Measurements from ENCODE around the gene ATAT1. TPM values are rescaled to one million over a fixed set of nuclear protein-coding genes. Genes with fewer than 3 reads are reported as not detected.
A peak's percentile ranks its signal among the peaks of the same experiment; 100 is the strongest.

ATAT1 gene
- total and polyA plus RNA-seq, 2 of the 13 experiments (the other 11 are each of a cell fraction or from before 2014, with no cell fraction given) = 9.2 to 23.6 TPM

DNA sequence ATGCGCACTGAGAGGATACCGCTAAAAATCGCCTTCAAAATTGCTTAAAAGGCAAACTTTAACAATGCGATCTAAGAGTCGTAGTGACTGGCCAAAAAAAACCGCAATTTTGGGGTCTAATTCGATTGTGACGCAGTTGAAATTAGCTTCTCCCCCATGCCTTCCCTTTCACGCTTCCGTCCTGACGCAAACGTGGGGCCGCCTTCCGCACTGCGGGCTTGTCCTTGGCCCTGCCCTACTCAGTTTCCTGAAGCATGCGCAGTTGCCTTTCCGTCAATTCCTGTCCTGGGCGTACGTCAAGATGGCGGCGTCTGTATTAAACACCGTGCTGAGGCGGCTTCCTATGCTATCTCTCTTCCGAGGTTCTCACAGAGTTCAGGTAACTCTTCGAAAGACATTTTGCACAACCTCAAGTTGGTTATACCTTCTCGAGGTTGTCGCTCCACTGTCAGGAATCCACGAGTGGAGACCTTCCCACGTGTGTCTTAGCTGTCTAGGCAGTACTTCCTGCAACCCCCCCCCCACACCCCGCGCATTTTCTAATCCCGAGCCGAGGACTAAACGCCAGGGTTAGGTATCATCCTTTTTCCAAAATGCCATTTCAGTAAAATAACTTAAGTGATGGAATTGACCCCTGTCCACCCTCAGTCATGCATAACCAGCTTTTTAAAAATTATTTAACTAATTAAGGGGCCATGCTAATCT is 9.0 kb upstream of the ATAT1 start, which contains the start of gene MRPS18B (continued):
- TF ChIP-seq, protein P1, sequence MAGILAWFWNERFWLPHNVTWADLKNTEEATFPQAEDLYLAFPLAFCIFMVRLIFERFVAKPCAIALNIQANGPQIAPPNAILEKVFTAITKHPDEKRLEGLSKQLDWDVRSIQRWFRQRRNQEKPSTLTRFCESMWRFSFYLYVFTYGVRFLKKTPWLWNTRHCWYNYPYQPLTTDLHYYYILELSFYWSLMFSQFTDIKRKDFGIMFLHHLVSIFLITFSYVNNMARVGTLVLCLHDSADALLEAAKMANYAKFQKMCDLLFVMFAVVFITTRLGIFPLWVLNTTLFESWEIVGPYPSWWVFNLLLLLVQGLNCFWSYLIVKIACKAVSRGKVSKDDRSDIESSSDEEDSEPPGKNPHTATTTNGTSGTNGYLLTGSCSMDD (CRISPR knock-in tag; IDR thresholded peaks at IDR 0.05) = no peak
- no peak; the same call in 1 of the 2 replicates for TF ChIP-seq TEAD2 (CRISPR knock-in tag; IDR thresholded peaks at IDR 0.05)
- no peak for TF ChIP-seq MBD4 (IDR thresholded peaks at IDR 0.05; ENCODE audit: borderline replicate concordance, low read length)
- peak; percentile 67; the same call in 1 of the 2 replicates for TF ChIP-seq ZBTB20 (CRISPR knock-in tag; IDR thresholded peaks at IDR 0.05; ENCODE audit: borderline replicate concordance, low read depth)
- no peak for TF ChIP-seq RORA (CRISPR knock-in tag; IDR thresholded peaks at IDR 0.05)
- TF ChIP-seq NFATC3 (CRISPR knock-in tag; IDR thresholded peaks at IDR 0.05) = peak; percentile 27; the same call in 1 of the 2 replicates
- TF ChIP-seq SRF (IDR thresholded peaks at IDR 0.05; ENCODE audit: low read depth, low read length) = no peak
- TF ChIP-seq ZNF230 (CRISPR knock-in tag; IDR thresholded peaks at IDR 0.05) = no peak
- TF ChIP-seq, protein P2, sequence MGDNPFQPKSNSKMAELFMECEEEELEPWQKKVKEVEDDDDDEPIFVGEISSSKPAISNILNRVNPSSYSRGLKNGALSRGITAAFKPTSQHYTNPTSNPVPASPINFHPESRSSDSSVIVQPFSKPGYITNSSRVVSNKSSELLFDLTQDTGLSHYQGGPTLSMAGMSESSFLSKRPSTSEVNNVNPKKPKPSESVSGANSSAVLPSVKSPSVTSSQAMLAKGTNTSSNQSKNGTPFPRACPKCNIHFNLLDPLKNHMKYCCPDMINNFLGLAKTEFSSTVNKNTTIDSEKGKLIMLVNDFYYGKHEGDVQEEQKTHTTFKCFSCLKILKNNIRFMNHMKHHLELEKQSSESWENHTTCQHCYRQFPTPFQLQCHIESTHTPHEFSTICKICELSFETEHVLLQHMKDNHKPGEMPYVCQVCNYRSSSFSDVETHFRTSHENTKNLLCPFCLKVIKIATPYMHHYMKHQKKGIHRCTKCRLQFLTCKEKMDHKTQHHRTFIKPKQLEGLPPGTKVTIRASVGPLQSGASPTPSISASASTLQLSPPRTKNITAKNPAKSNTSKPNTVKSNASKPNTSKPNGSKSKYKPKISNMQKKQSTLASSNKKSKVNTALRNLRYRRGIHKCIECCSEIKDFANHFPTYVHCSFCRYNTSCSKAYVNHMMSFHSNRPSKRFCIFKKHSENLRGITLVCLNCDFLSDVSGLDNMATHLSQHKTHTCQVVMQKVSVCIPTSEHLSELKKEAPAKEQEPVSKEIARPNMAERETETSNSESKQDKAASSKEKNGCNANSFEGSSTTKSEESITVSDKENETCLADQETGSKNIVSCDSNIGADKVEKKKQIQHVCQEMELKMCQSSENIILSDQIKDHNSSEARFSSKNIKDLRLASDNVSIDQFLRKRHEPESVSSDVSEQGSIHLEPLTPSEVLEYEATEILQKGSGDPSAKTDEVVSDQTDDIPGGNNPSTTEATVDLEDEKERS (CRISPR knock-in tag; IDR thresholded peaks at IDR 0.05) = peak; percentile 87; the same call in 1 of the 2 replicates
- TF ChIP-seq NFKB2 (CRISPR knock-in tag; IDR thresholded peaks at IDR 0.05; ENCODE audit: borderline replicate concordance) = no peak
- TF ChIP-seq JUNB (CRISPR knock-in tag; IDR thresholded peaks at IDR 0.05; ENCODE audit: borderline replicate concordance) = no peak
- TF ChIP-seq PHF5A (CRISPR knock-in tag; IDR thresholded peaks at IDR 0.05; ENCODE audit: low read depth, unreplicated experiment) = no peak
- TF ChIP-seq, protein P3, sequence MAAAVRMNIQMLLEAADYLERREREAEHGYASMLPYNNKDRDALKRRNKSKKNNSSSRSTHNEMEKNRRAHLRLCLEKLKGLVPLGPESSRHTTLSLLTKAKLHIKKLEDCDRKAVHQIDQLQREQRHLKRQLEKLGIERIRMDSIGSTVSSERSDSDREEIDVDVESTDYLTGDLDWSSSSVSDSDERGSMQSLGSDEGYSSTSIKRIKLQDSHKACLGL (CRISPR knock-in tag; IDR thresholded peaks at IDR 0.05) = peak; percentile 96; the same call in 1 of the 2 replicates
- no peak for TF ChIP-seq ZNF180 (CRISPR knock-in tag; IDR thresholded peaks at IDR 0.05; ENCODE audit: borderline replicate concordance, low read depth)
- no peak for TF ChIP-seq KDM6A (CRISPR knock-in tag; IDR thresholded peaks at IDR 0.05; ENCODE audit: low read depth)
- TF ChIP-seq, protein P4, sequence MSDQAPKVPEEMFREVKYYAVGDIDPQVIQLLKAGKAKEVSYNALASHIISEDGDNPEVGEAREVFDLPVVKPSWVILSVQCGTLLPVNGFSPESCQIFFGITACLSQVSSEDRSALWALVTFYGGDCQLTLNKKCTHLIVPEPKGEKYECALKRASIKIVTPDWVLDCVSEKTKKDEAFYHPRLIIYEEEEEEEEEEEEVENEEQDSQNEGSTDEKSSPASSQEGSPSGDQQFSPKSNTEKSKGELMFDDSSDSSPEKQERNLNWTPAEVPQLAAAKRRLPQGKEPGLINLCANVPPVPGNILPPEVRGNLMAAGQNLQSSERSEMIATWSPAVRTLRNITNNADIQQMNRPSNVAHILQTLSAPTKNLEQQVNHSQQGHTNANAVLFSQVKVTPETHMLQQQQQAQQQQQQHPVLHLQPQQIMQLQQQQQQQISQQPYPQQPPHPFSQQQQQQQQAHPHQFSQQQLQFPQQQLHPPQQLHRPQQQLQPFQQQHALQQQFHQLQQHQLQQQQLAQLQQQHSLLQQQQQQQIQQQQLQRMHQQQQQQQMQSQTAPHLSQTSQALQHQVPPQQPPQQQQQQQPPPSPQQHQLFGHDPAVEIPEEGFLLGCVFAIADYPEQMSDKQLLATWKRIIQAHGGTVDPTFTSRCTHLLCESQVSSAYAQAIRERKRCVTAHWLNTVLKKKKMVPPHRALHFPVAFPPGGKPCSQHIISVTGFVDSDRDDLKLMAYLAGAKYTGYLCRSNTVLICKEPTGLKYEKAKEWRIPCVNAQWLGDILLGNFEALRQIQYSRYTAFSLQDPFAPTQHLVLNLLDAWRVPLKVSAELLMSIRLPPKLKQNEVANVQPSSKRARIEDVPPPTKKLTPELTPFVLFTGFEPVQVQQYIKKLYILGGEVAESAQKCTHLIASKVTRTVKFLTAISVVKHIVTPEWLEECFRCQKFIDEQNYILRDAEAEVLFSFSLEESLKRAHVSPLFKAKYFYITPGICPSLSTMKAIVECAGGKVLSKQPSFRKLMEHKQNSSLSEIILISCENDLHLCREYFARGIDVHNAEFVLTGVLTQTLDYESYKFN (CRISPR knock-in tag; conservative IDR thresholded peaks at IDR 0.05) = peak; percentile 40
- TF ChIP-seq ATF7-NPFF (CRISPR knock-in tag; IDR thresholded peaks at IDR 0.05; ENCODE audit: low read depth) = peak; percentile 73
- peak; percentile 40; the same call in 1 of the 2 replicates for TF ChIP-seq CCDC6 (CRISPR knock-in tag; IDR thresholded peaks at IDR 0.05)
- TF ChIP-seq, protein P5, sequence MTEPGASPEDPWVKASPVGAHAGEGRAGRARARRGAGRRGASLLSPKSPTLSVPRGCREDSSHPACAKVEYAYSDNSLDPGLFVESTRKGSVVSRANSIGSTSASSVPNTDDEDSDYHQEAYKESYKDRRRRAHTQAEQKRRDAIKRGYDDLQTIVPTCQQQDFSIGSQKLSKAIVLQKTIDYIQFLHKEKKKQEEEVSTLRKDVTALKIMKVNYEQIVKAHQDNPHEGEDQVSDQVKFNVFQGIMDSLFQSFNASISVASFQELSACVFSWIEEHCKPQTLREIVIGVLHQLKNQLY (CRISPR knock-in tag; IDR thresholded peaks at IDR 0.05) = no peak
- TF ChIP-seq NR2C2 (CRISPR knock-in tag; IDR thresholded peaks at IDR 0.05; ENCODE audit: borderline replicate concordance) = peak; percentile 62; the same call in 1 of the 2 replicates
- no peak for TF ChIP-seq ZNF367 (CRISPR knock-in tag; IDR thresholded peaks at IDR 0.05; ENCODE audit: borderline replicate concordance)
